Measurements from ENCODE around the gene ADRA1B.

DNA sequence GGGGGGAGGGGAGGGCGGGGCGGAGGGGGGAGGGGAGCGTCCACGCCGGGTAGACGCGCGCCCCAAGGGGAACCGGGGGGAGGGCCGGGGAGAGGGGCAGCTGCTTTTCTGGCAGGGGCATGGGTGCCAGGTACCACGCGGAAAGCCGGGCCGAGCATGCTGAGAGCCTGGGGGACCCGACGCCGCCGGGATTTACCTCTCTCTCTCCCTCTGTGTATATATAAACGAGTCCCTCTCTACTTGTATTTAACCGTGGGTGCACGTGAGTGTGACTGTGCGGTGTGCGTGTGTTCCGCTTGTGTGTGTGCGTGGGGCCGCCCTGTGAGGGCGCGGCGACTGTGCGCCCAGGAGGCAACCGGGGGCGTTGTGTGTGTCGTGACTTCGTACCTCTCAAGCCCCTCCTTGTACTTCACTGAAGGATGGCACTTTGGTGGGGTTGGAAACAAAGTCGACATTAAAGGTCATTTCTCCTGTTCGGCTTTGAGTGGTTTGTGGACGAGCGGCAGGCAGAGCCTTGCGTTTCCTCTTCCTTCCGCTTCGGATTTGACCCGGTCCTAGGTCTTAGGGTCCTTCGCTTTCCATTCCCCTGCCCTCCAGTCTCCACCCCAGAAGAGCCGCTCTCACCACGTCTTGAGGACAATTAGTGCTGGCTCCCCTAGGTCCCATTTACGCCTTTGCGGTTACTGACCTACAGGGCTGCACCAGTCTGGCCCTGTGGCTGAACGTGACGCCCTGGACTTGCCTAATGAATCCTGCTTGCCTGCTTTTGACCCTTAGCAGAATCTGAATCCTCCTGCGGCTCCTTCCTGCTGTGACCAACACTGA lies 56.5 kb downstream of the ADRA1B start:
- TF ChIP-seq YY1 (IDR thresholded peaks at IDR 0.05; ENCODE audit: insufficient read depth, insufficient read length) (no peak), ZNF274 (IDR thresholded peaks at IDR 0.05; ENCODE audit: low read depth, low read length) (no peak)
